Activated T-helper 2 cell treated with anti-CD3 and anti-CD28 coated beads, Interferon-gamma antibody, Interleukin-2, Interleukin-4, amounts not matched to agents 10 μg/mL and 5 μg/mL and 100 μg/mL, durations not matched to agents 14 hours and 24 hours and 36 hours (primary cell): ENCODE measurements around the gene CAMTA1. TPM values are rescaled to one million over a fixed set of nuclear protein-coding genes. Genes with fewer than 3 reads are reported as not detected.

Experiments
- DNase-seq: peaks from one replicate; pipeline ENCODE4 v3.0.0; 2021; ENCODE audit warnings: low spot score
- H3K27ac Mint-ChIP-seq: one replicate; pipeline ENCODE4 v1.8.0; 2021; ENCODE audit warnings: mixed read lengths
- H3K27me3 Mint-ChIP-seq: one replicate; pipeline ENCODE4 v1.8.0; 2021; ENCODE audit warnings: low read depth, mixed read lengths
- H3K36me3 Mint-ChIP-seq: one replicate; pipeline ENCODE4 v1.8.0; 2021; ENCODE audit warnings: low read depth, mixed read lengths
- H3K4me1 Mint-ChIP-seq: one replicate; pipeline ENCODE4 v1.8.0; 2021; ENCODE audit warnings: low read depth, mixed read lengths
- H3K4me3 Mint-ChIP-seq: one replicate; pipeline ENCODE4 v1.8.0; 2021; ENCODE audit warnings: low read depth, mild to moderate bottlenecking, moderate library complexity, mixed read lengths
- H3K9me3 Mint-ChIP-seq: one replicate; pipeline ENCODE4 v1.8.0; 2021; ENCODE audit warnings: mixed read lengths
- intact Hi-C: fragments of 100-400 bp; cut with micrococcal nuclease; formaldehyde crosslinking; loops from one replicate; pipeline ENCODE4 v1.15.1; 2023
- total RNA-seq: library from RNA; stranded (reverse); gene quantifications from 2 replicates; pipeline ENCODE4 v1.2.3, GENCODE V29; 2022

The CAMTA1 gene
- total RNA-seq, 1 donor from 2014 or later = 62.9 TPM

DNA sequence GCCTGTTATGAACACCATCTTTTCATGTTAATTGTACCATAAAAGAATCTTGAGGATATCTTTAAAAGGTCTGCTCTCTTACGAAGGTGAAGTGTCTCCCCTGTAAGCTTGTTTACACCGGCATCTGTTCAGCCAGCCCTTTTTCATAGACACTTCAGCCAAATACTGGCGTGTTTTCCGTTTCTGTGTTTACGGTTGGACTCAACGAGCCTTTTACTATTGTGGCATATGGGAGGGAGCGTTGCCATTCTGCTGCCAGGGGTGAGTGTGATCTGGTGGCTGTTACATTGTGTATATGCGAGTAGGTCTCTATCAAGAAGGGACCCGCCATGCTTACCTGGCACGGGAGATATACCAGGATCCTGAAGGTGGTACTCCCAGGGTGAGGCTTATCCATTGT lies 433.8 kb downstream of the CAMTA1 start:
- intact Hi-C loops = no loop called here
- H3K27ac Mint-ChIP-seq = no peak overlapping the region
- no peaks in the 10 kb centered on the region for H3K36me3 Mint-ChIP-seq
- DNase-seq = no peak
- no peaks in the 10 kb centered on the region for H3K4me1 Mint-ChIP-seq
- no peak overlapping the region for H3K4me3 Mint-ChIP-seq
- no peaks in the 10 kb centered on the region for H3K9me3 Mint-ChIP-seq
- peaks cover 2% of the 10 kb centered on the region for H3K27me3 Mint-ChIP-seq

DNA sequence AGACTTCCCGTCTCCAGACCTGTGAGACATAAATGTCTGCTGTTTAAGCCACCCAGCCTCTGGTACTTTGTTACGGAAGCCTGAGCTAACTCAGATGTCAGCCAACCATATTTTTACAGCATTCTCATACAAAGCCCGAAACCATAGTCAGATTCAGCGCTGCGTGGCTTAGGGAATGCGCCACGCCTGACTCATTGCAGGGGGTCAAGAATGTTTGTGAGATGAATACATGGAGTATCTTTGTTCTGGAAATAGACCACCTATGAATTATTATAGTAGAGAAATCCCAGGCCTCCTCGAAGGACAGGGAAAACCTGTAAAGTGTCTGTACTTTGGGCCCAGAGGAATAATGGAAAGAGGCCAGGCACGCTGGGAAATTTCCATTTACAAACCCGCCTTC lies 434.8 kb downstream of the CAMTA1 start:
- Mint-ChIP-seq H3K4me3 (no peak overlapping the region), H3K27me3 (peaks cover 2% of the 10 kb centered on the region), H3K4me1 (no peaks in the 10 kb centered on the region), H3K27ac (no peak overlapping the region), H3K9me3 (no peaks in the 10 kb centered on the region), H3K36me3 (no peaks in the 10 kb centered on the region)
- intact Hi-C loops = no loop called here
- DNase-seq = no peak

DNA sequence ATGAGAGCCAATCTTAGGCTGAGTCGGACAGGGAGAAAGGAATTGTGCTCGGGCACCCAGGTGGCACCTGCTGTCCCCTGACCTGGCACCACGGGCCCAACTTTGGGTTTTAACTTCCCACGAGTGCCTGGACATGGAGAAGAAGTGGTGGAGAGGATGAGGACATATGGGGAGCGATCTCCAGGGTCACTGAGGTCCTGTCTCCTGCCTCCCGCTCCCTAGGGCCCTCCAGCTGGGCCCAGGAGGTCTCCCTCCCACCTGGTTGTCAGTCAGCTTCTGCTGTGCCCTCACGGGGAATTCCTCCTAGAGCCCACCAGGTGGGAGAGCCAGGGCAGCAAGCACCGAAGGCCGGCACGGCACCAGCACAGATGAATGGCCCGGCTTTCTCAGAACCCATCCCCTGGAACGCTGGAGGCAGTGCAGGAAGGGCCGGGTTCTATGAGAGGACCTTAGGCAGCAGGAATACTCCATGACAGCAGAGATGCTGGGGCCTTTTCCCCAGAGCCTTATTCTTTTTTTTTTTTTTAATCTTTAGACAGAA lies 435.5 kb downstream of the CAMTA1 start:
- no peak for DNase-seq
- peaks cover 2% of the 10 kb centered on the region for H3K27me3 Mint-ChIP-seq
- no peak overlapping the region for H3K27ac Mint-ChIP-seq
- no peaks in the 10 kb centered on the region for H3K36me3 Mint-ChIP-seq
- H3K4me3 Mint-ChIP-seq = no peak overlapping the region
- H3K9me3 Mint-ChIP-seq = no peaks in the 10 kb centered on the region
- intact Hi-C loops = no loop called here
- H3K4me1 Mint-ChIP-seq = no peaks in the 10 kb centered on the region

DNA sequence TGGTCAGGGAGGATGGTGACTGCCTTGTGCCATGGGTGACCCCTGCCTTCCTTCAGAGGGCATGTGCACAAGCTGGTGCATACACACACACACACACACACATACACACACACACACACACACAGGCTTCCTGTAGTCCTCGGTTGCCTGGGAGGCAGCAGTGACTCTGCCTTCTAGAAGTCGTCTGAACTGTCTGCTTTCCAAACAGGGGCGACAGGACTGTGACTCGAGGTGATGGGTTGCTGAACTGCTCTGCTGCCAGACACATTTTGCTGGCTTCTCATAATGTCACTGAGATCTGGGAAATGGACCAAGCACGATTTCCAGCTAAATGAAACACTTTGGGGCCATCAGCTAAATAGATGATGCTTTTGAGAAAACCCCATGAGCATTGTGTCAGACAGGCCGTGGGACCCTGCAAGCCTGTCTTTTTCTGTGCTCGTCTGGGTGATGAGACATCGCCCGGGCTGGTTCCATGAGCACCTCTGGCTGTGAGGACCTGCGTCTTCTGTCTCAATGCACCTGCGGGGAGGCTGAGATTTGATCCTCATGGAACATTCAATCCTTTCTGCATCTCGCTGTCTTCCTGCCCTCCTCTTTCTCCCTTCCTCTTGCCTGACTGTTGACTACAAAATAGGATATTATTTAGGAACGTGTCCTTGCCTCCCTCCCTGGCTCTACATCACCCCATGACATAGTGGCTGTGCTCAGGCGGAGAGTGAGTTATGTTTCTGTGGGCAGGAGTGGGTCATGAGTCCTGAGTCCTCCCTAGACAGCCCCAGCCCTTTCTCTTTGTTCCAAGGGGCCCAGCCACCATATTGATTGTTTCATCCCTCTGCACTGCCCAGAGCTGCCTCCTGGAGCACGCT lies 436.8 kb downstream of the CAMTA1 start:
- no peaks in the 10 kb centered on the region for H3K4me1 Mint-ChIP-seq
- H3K9me3 Mint-ChIP-seq = no peaks in the 10 kb centered on the region
- H3K27ac Mint-ChIP-seq = no peak overlapping the region
- peaks cover 1% of the 10 kb centered on the region for H3K27me3 Mint-ChIP-seq
- no peaks in the 10 kb centered on the region for H3K36me3 Mint-ChIP-seq
- H3K4me3 Mint-ChIP-seq = no peak overlapping the region
- no peak for DNase-seq
- intact Hi-C loops = no loop called here

DNA sequence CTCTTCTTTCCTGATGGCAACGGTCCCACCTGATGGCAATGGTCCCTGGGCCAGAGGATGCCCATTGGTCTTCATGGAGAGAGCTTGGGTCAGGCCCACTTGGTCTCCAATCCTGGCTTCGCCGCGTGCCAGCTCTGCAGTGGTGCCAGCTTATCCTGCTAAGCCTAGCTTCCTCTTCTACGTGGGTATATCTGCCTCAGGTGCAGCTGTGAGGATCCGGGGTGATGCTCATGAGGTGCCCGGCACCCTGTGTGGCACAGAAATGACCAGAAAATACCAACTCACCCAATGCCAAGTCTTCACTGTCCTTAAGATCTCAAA lies 437.4 kb downstream of the CAMTA1 start:
- Mint-ChIP-seq H3K9me3 (no peaks in the 10 kb centered on the region), H3K36me3 (no peaks in the 10 kb centered on the region), H3K27ac (no peak overlapping the region), H3K4me1 (no peaks in the 10 kb centered on the region), H3K4me3 (no peak overlapping the region), H3K27me3 (no peaks in the 10 kb centered on the region)
- intact Hi-C loops = no loop called here
- DNase-seq = no peak

DNA sequence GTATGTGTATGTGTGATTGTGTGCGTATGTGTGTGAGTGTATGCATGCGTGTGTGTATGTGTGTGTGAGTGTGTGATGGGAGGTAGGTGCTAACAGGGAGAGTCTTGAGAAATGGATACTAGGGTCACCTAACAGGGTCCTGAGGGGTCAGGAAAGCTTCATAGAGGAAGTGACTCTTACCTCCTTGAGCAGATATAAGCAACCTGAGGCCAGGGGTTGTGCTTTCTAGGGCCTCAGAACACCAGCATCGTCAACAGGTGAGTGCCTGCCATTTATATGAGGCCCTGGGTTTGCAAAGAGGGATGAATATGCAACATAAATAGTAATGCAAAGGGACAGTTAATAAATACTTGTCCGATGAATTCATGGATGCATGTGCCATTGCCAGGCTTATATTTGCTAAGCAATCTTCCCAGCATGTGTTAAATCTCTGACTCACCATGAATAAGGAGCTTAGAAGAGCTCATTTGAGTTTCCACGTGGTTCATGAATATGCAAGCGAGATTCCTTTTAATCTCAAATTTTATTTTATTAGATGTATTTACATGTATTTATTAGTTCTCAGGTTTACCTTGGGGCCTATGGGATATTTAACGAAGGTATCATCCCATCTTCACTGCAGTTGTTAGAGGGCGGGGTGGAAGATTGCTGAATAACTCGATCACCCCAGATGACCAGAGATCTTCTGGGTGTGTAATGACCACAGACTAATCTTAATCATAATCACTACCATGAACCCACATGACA lies 438.3 kb downstream of the CAMTA1 start:
- H3K36me3 Mint-ChIP-seq = no peaks in the 10 kb centered on the region
- H3K4me3 Mint-ChIP-seq = no peak overlapping the region
- H3K4me1 Mint-ChIP-seq = no peaks in the 10 kb centered on the region
- no peaks in the 10 kb centered on the region for H3K27me3 Mint-ChIP-seq
- no peak for DNase-seq
- H3K9me3 Mint-ChIP-seq = no peaks in the 10 kb centered on the region
- intact Hi-C loops = no loop called here
- H3K27ac Mint-ChIP-seq = no peak overlapping the region

DNA sequence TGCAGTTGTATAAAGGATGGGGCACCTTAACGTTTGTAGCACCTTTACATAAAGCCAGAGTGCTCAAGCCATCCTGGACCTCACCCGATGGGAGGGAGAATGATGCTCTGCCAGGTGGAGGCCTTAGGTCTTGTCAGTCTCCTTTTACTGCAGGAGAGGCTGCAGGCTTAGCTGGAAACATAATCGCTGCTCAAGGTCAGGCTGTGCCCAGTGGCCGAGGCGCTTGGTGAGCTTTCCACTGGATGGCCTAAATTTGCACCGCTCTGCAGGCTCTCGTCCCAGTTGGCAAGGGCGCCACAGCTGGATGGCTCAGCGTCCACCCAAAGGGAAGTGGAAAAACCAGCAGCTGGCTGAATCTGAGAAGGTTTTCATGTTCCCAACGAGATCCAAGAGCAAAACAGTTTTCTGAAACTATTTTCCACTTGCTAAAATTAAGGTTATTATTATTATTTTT lies 438.9 kb downstream of the CAMTA1 start:
- intact Hi-C loops = no loop called here
- Mint-ChIP-seq H3K9me3 (no peaks in the 10 kb centered on the region), H3K27me3 (no peaks in the 10 kb centered on the region), H3K36me3 (no peaks in the 10 kb centered on the region), H3K4me3 (no peak overlapping the region), H3K4me1 (no peaks in the 10 kb centered on the region), H3K27ac (no peak overlapping the region)
- no peak for DNase-seq

DNA sequence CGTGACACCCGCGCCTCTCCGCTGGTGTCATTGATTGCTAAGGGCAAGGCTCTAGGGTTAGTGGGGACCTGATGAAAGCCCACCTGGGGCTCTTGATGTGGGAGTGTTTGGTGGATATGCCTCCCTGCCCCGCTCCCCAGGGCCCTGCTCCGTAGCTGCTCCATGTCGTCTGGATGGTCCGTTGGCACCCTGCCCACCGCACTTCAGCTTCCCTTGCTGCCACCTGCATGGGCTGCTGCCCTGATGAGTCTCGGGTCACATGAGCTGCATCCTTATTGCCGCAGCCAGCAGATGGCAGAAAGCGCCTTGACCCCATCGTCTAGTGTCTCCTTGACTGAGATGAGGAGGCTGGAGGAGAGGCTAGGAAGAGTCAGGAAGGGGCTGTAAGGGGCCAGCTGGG lies 439.4 kb downstream of the CAMTA1 start:
- no peaks in the 10 kb centered on the region for H3K36me3 Mint-ChIP-seq
- no peaks in the 10 kb centered on the region for H3K4me1 Mint-ChIP-seq

DNA sequence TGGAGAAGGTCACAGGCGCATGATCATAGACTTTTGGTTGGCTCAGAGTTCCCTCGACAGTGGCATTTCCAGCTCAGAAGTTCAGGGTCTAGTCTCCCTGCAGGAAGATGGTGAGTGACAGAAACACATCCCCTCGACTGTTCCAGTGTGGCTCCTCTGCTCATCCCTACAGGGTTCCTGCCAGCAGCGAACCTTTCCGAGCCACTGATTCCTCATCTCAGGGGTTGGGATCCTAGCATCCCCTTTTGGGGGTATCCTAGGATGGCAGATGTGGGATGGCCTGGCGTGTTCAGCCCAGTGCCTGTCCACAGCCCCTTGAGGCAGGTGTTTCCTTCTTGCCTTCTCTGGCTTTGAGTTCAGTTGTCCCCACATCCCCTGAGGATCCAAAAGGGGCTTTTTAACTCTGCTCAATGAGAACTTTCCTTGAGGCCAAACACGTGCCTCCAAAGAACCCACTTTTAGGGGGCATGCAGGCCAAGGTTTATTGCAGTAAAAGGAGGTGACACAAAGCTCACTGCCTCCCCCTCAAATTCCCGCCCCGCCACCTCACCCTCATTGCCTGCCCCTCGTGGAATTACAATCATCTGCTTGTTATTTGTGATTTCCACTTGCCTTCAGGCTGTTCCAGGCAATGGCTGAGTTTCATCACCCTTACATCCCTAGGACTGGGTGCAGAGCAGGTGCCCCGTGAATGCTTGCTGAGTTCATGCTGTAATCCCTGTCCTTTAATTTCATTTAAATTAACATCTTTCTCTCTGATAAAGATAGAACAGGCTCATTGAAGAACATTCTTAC lies 440.7 kb downstream of the CAMTA1 start:
- intact Hi-C loops = no loop called here
- no peaks in the 10 kb centered on the region for H3K9me3 Mint-ChIP-seq

More for the DNA sequence above, 439.4 kb downstream of the CAMTA1 start:
- DNase-seq = no peak
- no peak overlapping the region for H3K4me3 Mint-ChIP-seq
- no peaks in the 10 kb centered on the region for H3K9me3 Mint-ChIP-seq
- H3K27ac Mint-ChIP-seq = no peak overlapping the region
- intact Hi-C loops = no loop called here
- no peaks in the 10 kb centered on the region for H3K27me3 Mint-ChIP-seq

DNA sequence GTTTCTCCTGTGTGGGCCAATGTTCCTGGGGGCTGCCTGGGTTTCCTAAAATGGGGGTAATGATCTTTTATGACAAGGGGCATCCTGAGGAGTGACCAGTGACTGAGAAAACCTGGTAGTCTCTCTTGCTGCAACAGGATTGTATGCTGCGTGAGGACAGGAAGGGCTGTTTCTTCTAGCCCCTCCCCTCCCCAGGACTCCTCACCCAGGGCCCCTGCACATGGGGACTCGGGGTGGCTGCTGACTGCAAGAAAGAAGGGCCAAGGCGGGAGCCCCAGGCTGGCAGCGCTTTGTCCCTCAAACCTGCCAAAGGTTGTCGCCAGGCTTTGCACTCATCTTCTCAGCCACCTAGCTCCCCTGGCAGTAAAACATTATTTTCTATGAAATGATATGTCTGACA lies 442.4 kb downstream of the CAMTA1 start:
- H3K27me3 Mint-ChIP-seq = no peaks in the 10 kb centered on the region
- H3K4me1 Mint-ChIP-seq = no peaks in the 10 kb centered on the region
- no peaks in the 10 kb centered on the region for H3K36me3 Mint-ChIP-seq
- no peak overlapping the region for H3K27ac Mint-ChIP-seq
- no peak for DNase-seq
- H3K4me3 Mint-ChIP-seq = no peak overlapping the region
- intact Hi-C loops = no loop called here
- no peaks in the 10 kb centered on the region for H3K9me3 Mint-ChIP-seq

More for the DNA sequence above, 440.7 kb downstream of the CAMTA1 start:
- Mint-ChIP-seq H3K36me3 (no peaks in the 10 kb centered on the region), H3K4me3 (no peak overlapping the region), H3K27me3 (no peaks in the 10 kb centered on the region), H3K27ac (no peak overlapping the region), H3K4me1 (no peaks in the 10 kb centered on the region)
- DNase-seq = no peak

DNA sequence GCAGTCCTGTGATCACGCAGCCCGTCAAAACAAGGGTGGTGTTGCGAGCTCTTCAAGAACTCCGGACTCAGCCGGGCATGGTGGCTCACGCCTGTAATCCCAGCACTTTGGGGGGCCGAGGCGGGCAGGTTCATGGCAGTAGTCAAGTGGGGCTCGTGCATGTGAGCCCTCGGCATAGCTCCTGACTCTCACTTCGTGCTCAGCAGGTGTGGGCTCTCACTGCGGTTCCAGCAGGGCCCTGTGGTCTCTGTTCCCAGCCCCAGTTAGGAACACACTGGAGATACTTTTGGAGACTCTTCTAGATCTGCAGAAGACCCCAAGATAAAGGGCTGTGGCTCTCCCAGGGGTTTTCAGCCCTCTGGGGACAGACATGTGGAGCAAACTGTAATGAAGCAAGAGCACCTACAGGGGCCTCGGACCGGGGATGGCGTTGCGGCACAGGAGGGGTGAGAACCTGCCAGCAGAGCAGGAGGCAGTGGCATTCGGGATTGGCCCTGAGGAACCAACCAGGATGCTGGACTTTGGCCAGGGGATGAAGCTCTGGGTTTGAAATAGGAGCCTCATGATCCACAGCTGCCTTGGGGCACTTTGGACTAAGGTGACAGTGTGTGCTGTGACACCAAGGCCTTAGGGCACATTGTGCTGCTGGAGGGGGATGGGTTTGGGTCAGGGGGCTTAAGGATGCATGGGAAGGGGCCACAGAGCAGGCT lies 443.2 kb downstream of the CAMTA1 start:
- H3K4me3 Mint-ChIP-seq = no peak overlapping the region

DNA sequence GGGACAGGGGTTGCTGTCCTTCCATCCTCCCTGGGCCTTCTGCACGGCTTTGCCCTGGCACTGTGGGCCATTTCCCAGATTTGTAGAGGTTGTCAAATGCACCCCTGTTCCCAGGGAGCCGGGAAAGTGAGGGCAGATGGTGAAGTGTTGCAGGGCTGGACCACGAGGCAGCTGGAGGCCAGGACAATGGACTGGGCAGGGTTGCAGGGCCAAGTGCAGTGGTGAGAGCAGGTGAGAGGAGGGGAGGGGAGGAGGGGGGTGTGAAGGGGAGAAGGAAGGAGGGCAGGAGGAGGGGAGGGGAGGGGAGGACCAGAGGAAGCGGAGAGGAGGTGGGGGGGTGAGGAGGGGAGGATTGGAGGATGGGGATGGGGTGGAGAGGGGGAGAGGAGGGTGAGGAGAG lies 443.9 kb downstream of the CAMTA1 start:
- intact Hi-C loops = no loop called here
- Mint-ChIP-seq H3K36me3 (no peaks in the 10 kb centered on the region), H3K27me3 (no peaks in the 10 kb centered on the region), H3K4me3 (no peak overlapping the region), H3K4me1 (no peaks in the 10 kb centered on the region), H3K9me3 (no peaks in the 10 kb centered on the region), H3K27ac (no peak overlapping the region)
- DNase-seq = no peak

More for the DNA sequence above, 443.2 kb downstream of the CAMTA1 start:
- Mint-ChIP-seq H3K36me3 (no peaks in the 10 kb centered on the region), H3K4me1 (no peaks in the 10 kb centered on the region), H3K27ac (no peak overlapping the region), H3K27me3 (no peaks in the 10 kb centered on the region), H3K9me3 (no peaks in the 10 kb centered on the region)
- DNase-seq = no peak
- intact Hi-C loops = no loop called here
